B cell (primary cell): ENCODE data around the gene ALPK3.

Source experiments
- CTCF ChIP-seq: fragments of 200-600 bp; IDR thresholded peaks from one replicate; pipeline ENCODE4 v1.8.0; 2022; ENCODE audit warnings: antibody characterized with exemption, mild to moderate bottlenecking
- EZH2 ChIP-seq: IDR thresholded peaks from 2 replicates; pipeline ENCODE4 v1.6.1; 2012; ENCODE audit warnings: borderline replicate concordance, low read depth, mild to moderate bottlenecking, moderate library complexity, low read length; ENCODE audit not compliant: insufficient read depth, poor library complexity, severe bottlenecking

DNA sequence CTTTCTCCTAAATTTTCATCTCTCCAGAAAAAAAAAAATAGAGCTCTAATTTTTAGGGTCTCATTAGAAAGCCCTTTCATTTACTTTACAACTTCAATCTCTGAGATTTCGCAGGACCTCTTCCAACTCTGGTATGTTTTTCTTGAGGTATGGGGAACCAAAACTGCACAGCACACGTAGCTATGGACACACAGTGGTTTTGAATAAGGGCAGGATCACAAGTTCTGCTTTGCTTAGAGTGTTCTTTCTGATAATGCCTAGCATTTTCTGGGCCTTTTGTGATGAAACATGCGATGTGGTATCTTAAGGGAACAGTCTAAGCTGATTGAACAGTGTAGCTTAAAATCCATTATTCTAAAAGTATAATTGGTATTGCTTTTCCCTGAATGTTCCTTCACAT, 43.4 kb upstream of the ALPK3 start:
- no peak for TF ChIP-seq EZH2
- TF ChIP-seq CTCF, result no peak
